ENCODE measurements around the gene ZNF618. TPM values are rescaled to one million over a fixed set of nuclear protein-coding genes. Genes with fewer than 3 reads are reported as not detected.

ZNF618 gene
- polyA plus RNA-seq, 1 donor (not counting 4 experiments of a cell fraction or from before 2014, with no cell fraction given) = 2.5 TPM

GRCh38 chr9:113943112-113944009 is 67.3 kb downstream of the ZNF618 start:
- Histone ChIP-seq H3K9ac (ENCODE audit: control insufficient read depth, extremely low read depth, insufficient read depth, low read length) (no peak overlapping the region), H3K4me3 (ENCODE audit: control insufficient read depth in 2 of 3, extremely low read depth in 1 of 3, insufficient read depth in 2 of 3, low read depth in 1 of 3, low read length in 3 of 3) (no peak overlapping the region), H3K36me3 (ENCODE audit: control insufficient read depth in 2 of 2, extremely low read depth in 1 of 2, insufficient read depth in 2 of 2, low read length in 2 of 2) (no peaks in the 10 kb centered on the region), H3K9me3 (ENCODE audit: control insufficient read depth, low read depth, low read length) (no peaks in the 10 kb centered on the region), H3K9me1 (ENCODE audit: control insufficient read depth, extremely low read depth, insufficient read depth, low read length) (no peaks in the 10 kb centered on the region), H3K27me3 (ENCODE audit: control insufficient read depth, extremely low read depth, insufficient read depth, low read length) (no peaks in the 10 kb centered on the region), H3K27ac (ENCODE audit: control insufficient read depth, insufficient read depth, low read length) (no peak overlapping the region), H3K4me1 (ENCODE audit: control insufficient read depth, extremely low read depth, insufficient read depth, low read length) (no peaks in the 10 kb centered on the region), H4K20me1 (ENCODE audit: control insufficient read depth, extremely low read depth, insufficient read depth, low read length) (no peaks in the 10 kb centered on the region), H3K79me2 (ENCODE audit: control insufficient read depth, insufficient read depth, low read length) (no peaks in the 10 kb centered on the region), H2AFZ (ENCODE audit: control insufficient read depth, low read length) (no peak overlapping the region), H3K4me2 (ENCODE audit: control insufficient read depth, extremely low read depth, insufficient read depth, low read depth, low read length) (no peak overlapping the region)
- dilution Hi-C loops (cut with MboI; ENCODE audit: extremely low pct_ligation_motif_present, low sequenced_read_pairs) = no loop called here
- no peak for TF ChIP-seq CTCF (optimal IDR thresholded peaks at IDR 0.05 in 1 of 3, IDR thresholded peaks at IDR 0.05 in 1 of 3, conservative IDR thresholded peaks at IDR 0.05 in 1 of 3; ENCODE audit: extremely low read depth in 1 of 3, insufficient read depth in 2 of 3, low read length in 3 of 3)
- TF ChIP-seq EZH2 (IDR thresholded peaks at IDR 0.05; ENCODE audit: low read length) = no peak
- DNase-seq (ENCODE audit: low read depth, low spot score) = no peak
- no peak for FAIRE-seq

GRCh38 chr9:113945784-113946183 is 69.7 kb downstream of the ZNF618 start:
- no peak overlapping the region for H3K4me2 ChIP-seq (ENCODE audit: control insufficient read depth, extremely low read depth, insufficient read depth, low read depth, low read length)
- no peaks in the 10 kb centered on the region for H3K9me1 ChIP-seq (ENCODE audit: control insufficient read depth, extremely low read depth, insufficient read depth, low read length)
- H3K9me3 ChIP-seq (ENCODE audit: control insufficient read depth, low read depth, low read length) = no peaks in the 10 kb centered on the region
- H2AFZ ChIP-seq (ENCODE audit: control insufficient read depth, low read length) = no peak overlapping the region
- DNase-seq (ENCODE audit: low read depth, low spot score) (no peak), FAIRE-seq (no peak)
- H3K4me1 ChIP-seq (ENCODE audit: control insufficient read depth, extremely low read depth, insufficient read depth, low read length) = no peaks in the 10 kb centered on the region
- H3K27ac ChIP-seq (ENCODE audit: control insufficient read depth, insufficient read depth, low read length) = no peak overlapping the region
- no peak overlapping the region for H3K9ac ChIP-seq (ENCODE audit: control insufficient read depth, extremely low read depth, insufficient read depth, low read length)
- TF ChIP-seq EZH2 (IDR thresholded peaks at IDR 0.05; ENCODE audit: low read length) (no peak), CTCF (optimal IDR thresholded peaks at IDR 0.05 in 1 of 3, IDR thresholded peaks at IDR 0.05 in 1 of 3, conservative IDR thresholded peaks at IDR 0.05 in 1 of 3; ENCODE audit: extremely low read depth in 1 of 3, insufficient read depth in 2 of 3, low read length in 3 of 3) (no peak)
- H3K27me3 ChIP-seq (ENCODE audit: control insufficient read depth, extremely low read depth, insufficient read depth, low read length) = no peaks in the 10 kb centered on the region
- no peaks in the 10 kb centered on the region for H3K79me2 ChIP-seq (ENCODE audit: control insufficient read depth, insufficient read depth, low read length)
- dilution Hi-C loops (cut with MboI; ENCODE audit: extremely low pct_ligation_motif_present, low sequenced_read_pairs) = no loop called here
- no peaks in the 10 kb centered on the region for H3K36me3 ChIP-seq (ENCODE audit: control insufficient read depth in 2 of 2, extremely low read depth in 1 of 2, insufficient read depth in 2 of 2, low read length in 2 of 2)
- H3K4me3 ChIP-seq (ENCODE audit: control insufficient read depth in 2 of 3, extremely low read depth in 1 of 3, insufficient read depth in 2 of 3, low read depth in 1 of 3, low read length in 3 of 3) = no peak overlapping the region
- H4K20me1 ChIP-seq (ENCODE audit: control insufficient read depth, extremely low read depth, insufficient read depth, low read length) = no peaks in the 10 kb centered on the region
